ENCODE results near the gene ZFYVE1.

Gene ZFYVE1

GRCh38 chr14:72998252-72998903 lies 28.5 kb downstream of the ZFYVE1 start:
- TF ChIP-seq CTCF (IDR thresholded peaks at IDR 0.05; ENCODE audit: low read depth, low read length), result no peak
- DNase-seq (ENCODE audit: extremely low read depth, low read depth), result no peak

GRCh38 chr14:72996916-72997315 lies 30.0 kb downstream of the ZFYVE1 start:
- no peak for TF ChIP-seq CTCF (IDR thresholded peaks at IDR 0.05; ENCODE audit: low read depth, low read length)

GRCh38 chr14:72990171-72990570 lies 36.7 kb downstream of the ZFYVE1 start:
- TF ChIP-seq CTCF (IDR thresholded peaks at IDR 0.05; ENCODE audit: low read depth, low read length), result no peak
- DNase-seq (ENCODE audit: extremely low read depth, low read depth), result no peak

More at GRCh38 chr14:72996916-72997315, 30.0 kb downstream of the ZFYVE1 start:
- no peak for DNase-seq (ENCODE audit: extremely low read depth, low read depth)

GRCh38 chr14:72986857-72987256 lies 40.0 kb downstream of the ZFYVE1 start:
- no peak for TF ChIP-seq CTCF (IDR thresholded peaks at IDR 0.05; ENCODE audit: low read depth, low read length)
- DNase-seq (ENCODE audit: extremely low read depth, low read depth), result no peak

- no peak for TF ChIP-seq CTCF (IDR thresholded peaks at IDR 0.05; ENCODE audit: low read depth, low read length)
These were observed 40.7 kb downstream of the ZFYVE1 start for GRCh38 chr14:72986214-72986613.

GRCh38 chr14:72982146-72982708 lies 44.7 kb downstream of the ZFYVE1 start:
- no peak for TF ChIP-seq CTCF (IDR thresholded peaks at IDR 0.05; ENCODE audit: low read depth, low read length)
- no peak for DNase-seq (ENCODE audit: extremely low read depth, low read depth)

More at GRCh38 chr14:72986214-72986613, 40.7 kb downstream of the ZFYVE1 start:
- no peak for DNase-seq (ENCODE audit: extremely low read depth, low read depth)

- no peak for TF ChIP-seq CTCF (IDR thresholded peaks at IDR 0.05; ENCODE audit: low read depth, low read length)
- DNase-seq (ENCODE audit: extremely low read depth, low read depth), result no peak
These were observed 46.0 kb downstream of the ZFYVE1 start for GRCh38 chr14:72980863-72981262.
